ENCODE results near the gene CD200R1L.
"Not testable (repeated sequence)": the region's sequence is repeated elsewhere in the genome, so short reads cannot be mapped to it uniquely, and the experiment has no call there.

The CD200R1L gene

DNA sequence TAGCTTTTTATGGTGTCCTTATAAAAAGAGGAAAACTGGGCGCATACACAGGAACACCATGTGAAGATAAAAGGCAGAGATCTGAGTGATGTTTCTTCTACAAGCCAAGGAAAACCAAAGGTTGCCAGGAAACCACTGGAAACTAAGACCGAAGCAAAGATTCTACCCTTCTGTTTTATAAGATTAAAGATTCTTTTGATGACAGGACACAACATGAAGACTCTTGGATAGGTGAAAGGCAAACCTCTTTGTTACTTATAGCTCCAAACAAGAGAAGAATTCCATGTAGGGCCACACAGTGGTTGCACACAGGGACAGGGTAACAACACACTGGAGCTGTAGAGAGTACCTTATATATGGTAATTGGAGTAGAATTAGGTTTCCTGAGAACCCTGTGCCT, at the start of gene CD200R1L:
Gene CD200R1L, minus strand, starts transcription at position 101 of the 400 bp plus-strand sequence. CDS start 17,497 bp downstream, outside the sequence.
- DNase-seq (ENCODE audit: low read depth) = no peak

- DNase-seq (ENCODE audit: low read depth) = no peak
These were observed 47.6 kb upstream of the CD200R1L start for GRCh38 chr3:112894258-112894657.

- DNase-seq (ENCODE audit: low read depth) = no peak
These were observed 42.7 kb upstream of the CD200R1L start for GRCh38 chr3:112889357-112889756.

- no peak for DNase-seq (ENCODE audit: low read depth)
These were observed 41.9 kb upstream of the CD200R1L start for GRCh38 chr3:112888381-112889085.

GRCh38 chr3:112884678-112885290, 38.1 kb upstream of the CD200R1L start:
- DNase-seq (ENCODE audit: low read depth) = no peak

GRCh38 chr3:112881891-112882290, 35.2 kb upstream of the CD200R1L start:
- DNase-seq (ENCODE audit: low read depth) = no peak

DNA sequence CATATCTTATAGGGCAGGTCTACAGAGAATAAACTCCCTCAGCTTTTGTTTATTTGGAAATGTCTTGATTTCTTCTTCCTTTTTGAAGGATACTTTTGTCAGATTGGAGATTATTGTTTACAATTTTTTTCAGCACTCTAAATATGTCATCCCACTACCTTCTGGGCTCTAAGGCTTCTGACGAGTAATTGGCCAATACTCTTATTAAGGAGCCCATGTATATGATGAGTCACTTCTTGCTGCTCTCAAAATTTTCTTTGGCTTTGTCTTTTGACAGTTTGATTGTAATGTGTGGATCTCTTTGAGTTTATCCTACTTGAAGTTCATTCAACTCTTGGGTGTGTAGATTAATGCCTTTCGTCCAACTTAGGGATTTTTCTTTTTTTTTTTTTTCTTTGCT, 28.9 kb upstream of the CD200R1L start:
- DNase-seq (ENCODE audit: low read depth) = no peak

DNA sequence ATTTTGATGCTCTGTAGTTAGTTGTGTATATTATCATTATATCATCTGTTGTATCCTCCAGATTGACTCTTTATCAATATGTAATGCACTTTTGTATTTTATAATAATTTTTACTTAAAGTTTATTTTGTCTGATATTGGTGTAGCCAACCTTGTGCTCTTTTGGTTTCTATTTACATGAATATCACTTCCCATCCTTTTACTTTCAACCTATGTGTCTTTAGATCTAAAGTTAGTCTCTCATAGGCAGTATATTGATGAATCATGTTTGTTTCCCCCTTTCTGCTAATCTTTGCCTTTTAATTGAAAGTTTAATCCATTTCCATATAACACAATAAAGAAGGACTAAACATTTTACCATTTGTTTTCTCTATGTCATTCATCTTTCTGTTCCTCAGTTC, 28.1 kb upstream of the CD200R1L start:
- no peak for DNase-seq (ENCODE audit: low read depth)

DNA sequence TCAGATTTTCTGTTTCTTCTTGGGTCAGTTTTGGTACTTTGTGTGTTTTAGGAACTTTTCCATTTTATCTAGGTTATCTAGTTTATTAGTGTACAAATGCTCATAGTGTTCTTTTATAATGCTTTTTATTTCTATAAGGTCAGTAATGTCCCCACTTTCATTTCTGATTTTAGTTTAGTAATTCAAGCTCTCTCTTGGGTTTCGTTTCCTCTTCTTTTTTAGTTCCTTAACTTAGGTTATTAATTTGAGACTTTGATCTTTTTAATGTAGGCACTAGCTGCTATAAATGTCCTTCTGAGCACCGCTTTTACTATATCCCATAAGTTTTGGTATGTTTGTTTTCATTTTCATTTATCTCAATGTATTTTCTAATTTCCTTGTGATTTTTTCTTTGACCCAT, 27.0 kb upstream of the CD200R1L start:
- no peak for DNase-seq (ENCODE audit: low read depth)

DNA sequence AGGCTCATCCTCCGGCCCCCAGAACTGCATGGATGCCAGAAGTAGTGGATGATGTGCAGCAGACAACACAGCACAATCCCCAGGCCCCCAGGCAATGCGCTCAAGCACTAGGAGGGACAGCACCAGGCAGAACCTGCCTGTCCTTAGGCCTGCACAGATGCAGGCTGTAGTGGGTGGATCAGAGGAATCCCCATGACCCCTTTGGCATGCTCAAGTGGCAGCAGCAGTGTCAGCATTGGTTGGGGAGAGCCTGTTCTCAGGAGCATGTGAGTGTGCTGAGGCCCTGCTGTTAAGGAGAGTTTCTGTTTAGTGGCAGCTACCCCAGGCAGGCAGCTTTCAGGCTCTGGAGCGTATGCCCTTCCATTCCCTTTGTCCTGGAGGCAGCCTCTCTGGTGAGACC, 25.1 kb upstream of the CD200R1L start:
- DNase-seq (ENCODE audit: low read depth) = no peak

GRCh38 chr3:112865757-112866156, 19.1 kb upstream of the CD200R1L start:
- no peak for DNase-seq (ENCODE audit: low read depth)

DNA sequence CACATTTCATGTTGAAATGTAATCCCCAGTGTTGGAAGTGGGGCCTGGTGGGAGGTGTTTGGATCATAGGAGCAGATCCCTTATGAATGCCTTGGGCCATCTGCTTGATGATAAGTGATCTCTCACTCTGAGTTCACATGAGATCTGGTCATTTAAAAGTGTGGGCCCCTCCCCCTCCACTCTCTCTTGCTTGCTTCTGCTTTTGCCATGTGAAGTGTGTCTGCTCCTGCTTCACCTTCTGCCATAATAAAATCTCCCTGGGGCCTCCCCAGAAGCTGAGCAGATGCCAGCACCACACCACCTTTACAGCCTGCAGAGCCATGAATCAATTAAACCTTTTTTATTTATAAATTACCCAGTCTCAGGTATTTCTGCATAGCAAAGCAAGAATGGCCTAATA, 14.2 kb upstream of the CD200R1L start:
- DNase-seq (ENCODE audit: low read depth) = no peak

DNA sequence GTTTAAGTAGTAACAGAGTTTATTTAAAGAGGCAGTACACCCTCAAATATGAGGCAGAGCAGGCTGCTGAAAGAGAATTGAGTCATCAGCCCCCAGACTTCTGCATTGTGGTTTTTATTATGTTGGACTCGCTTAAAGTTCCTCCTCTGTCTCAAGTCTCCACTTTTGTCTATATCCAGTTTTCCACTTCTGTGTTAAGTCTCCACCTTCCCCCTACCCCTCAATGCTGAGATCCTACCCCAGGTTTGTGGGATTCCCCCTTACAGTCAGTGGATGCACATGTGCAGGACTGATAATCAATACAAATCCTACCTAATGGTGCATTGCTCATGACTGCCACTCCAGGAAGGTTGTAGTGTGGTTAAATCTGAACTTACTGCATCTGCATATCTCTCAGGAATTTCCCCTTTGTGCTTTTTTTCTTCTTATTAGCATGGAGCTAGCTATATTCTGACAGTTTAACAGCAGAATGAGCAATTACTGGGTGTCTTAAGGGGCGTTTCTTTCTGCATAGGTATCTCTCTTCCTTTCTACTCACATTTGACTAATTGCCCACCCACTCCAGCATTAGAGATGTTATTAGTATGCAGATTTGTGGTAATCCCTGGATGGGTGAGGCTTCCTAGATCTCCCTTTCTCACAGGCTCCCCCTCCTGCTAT, 11.9 kb upstream of the CD200R1L start:
- no peak for DNase-seq (ENCODE audit: low read depth)

DNA sequence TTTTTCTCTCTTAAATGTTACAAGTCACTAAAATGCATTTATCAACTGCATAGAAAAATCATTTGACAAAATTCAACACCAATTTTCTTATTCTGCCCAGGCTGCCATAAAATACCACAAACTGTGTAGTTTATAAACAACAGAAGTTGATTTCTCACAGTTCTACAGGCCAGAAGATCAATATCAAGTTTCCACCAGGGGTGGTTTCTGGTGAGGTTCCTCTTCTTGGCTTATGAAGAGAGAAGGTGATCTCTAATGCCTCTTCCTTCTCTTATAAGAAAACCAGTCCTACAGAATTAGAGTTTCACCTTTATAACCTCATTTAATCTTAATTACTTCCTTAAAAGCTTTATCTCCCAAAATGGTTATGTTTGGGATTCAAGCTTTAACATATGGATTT, 10.9 kb upstream of the CD200R1L start:
- no peak for DNase-seq (ENCODE audit: low read depth)

GRCh38 chr3:112856537-112856936, 9.9 kb upstream of the CD200R1L start:
- DNase-seq (ENCODE audit: low read depth) = no peak

DNA sequence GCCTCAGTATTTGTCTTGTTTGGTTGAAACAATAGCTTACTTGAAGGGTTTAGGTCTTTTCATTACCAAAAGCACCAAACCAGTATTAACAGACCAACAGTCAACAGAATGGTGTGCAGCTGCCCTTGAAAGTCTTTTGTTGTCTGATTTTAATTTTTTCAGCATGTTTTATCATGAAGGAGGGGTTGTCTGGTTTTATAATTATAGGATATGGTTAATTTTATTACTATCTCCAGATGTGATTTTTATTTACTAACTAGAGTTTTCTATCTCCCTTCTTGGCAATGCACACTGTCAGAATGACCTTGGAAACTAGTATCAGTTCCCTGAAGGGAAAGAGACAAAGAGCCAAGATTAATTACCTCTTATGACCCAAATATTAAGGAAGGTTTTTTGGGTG, 9.2 kb upstream of the CD200R1L start:
- DNase-seq (ENCODE audit: low read depth) = no peak

DNA sequence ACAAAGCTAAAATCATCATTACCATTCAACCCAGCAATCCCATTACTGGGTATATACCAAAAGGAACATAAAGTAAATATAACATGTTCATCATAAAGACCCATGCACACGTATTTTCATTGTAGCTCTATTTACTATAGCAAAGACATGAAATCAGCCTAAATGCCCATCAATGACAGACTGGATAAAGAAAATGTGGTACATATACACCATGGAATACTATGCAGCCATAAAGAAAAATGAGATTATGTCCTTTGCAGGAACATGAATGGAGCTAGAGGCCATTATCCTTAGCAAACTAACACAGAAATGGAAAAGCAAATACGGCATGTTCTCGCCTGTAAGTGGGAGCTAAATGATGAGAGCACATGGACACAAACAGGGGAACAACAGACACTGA, 8.4 kb upstream of the CD200R1L start:
- not testable (repeated sequence) for DNase-seq (ENCODE audit: low read depth)

DNA sequence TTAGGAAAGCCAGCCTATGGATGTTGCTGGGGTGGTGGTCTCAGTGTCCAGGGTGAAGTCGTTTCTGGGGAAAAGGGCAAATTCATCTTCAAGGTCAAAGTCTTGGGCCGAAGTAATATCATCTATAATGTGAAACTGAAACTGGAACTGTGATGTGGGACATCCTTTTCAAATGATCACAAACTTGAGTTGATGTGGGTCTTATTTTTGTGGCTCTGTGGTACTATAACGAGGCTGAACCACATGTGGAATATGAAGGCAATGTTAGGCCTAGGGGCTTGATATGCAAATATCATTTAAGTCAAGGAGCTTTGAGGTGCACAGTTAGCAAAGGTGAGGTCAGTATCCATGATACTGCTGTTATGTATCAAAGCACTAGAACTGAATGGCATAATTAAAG, 1.5 kb upstream of the CD200R1L start:
- DNase-seq (ENCODE audit: low read depth) = no peak

- no peak for DNase-seq (ENCODE audit: low read depth)
These were observed 1.0 kb upstream of the CD200R1L start for GRCh38 chr3:112847692-112848091.

DNA sequence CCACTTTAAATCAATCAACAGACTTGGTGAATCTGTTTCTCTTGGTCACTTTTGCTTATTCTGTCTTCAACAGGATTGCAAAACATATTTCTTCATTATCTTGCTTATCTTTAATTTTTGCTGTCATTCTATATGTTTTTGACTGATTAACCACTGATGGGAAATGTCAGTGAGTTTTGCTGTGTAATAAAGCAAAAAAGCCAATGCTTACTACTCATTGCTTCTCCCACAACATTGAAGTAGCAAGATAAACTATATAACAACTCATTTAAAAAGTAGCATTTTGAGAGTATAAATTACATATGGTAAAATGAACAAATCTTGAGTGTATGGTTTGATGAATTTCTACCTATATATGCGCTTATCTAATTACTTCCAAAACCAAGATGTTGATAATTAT, 892 bp downstream of the CD200R1L start:
- no peak for DNase-seq (ENCODE audit: low read depth)

GRCh38 chr3:112829046-112829445, 17.6 kb downstream of the CD200R1L start:
- no peak for DNase-seq (ENCODE audit: low read depth)

GRCh38 chr3:112822064-112823055, 24.3 kb downstream of the CD200R1L start:
- DNase-seq (ENCODE audit: low read depth) = no peak

Measured in stimulated activated CD8-positive, alpha-beta memory T cell treated with anti-CD3 and anti-CD28 coated beads, Interleukin-15, amount 100 ng/mL, for 1 hour (primary cell).